ENCODE measurements around the gene SYNE4. TPM values are rescaled to one million over a fixed set of nuclear protein-coding genes. Genes with fewer than 3 reads are reported as not detected.
A peak's percentile ranks its signal among the peaks of the same experiment; 100 is the strongest.

Gene SYNE4
- polyA plus RNA-seq, 1 of the 3 experiments (the other 2 are of a cell fraction): 0.48 TPM

DNA sequence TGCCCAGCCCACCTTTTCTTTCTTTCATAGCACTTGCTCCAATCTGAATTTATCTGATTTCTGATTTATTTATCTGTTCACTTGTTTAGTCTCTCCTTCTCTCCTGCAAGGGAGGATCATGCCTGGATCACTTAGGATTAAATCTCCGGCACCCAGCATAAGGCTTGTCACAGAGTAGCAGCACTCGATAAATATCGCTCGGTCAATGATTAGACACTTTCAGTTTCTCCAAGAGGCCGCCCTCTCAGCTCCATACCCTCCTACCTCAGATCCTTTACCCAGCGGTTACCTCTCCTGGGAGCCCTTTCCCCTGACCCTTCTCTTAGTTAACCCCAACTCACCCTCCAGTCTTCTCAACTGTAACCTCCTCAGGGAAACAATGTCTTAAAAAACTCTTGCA lies 22.7 kb upstream of the SYNE4 start:
- peaks cover 2% of the 10 kb centered on the region for H3F3A ChIP-seq (replicated peaks; ENCODE audit: insufficient read depth)
- no peak overlapping the region for H3K9ac ChIP-seq
- H3K79me2 ChIP-seq (ENCODE audit: insufficient read depth): 0 out of 2 replicates have a peak, but pooled peaks cover 5% of the 10 kb centered on the region
- no peaks in the 10 kb centered on the region for H3K9me3 ChIP-seq
- H3K27ac ChIP-seq (ENCODE audit: low read depth in 2 of 2, low read length in 1 of 2): no peak overlapping the region
- WGBS (ENCODE audit: low lambda C conversion rate): 95% methylated on average over 6 of the region's 6 CpGs
- H4K20me1 ChIP-seq (ENCODE audit: insufficient read depth): no peaks in the 10 kb centered on the region
- no peak overlapping the region for H2AFZ ChIP-seq (ENCODE audit: low read depth)
- H3K27me3 ChIP-seq (ENCODE audit: insufficient read depth): no peaks in the 10 kb centered on the region
- TF ChIP-seq, protein P1, sequence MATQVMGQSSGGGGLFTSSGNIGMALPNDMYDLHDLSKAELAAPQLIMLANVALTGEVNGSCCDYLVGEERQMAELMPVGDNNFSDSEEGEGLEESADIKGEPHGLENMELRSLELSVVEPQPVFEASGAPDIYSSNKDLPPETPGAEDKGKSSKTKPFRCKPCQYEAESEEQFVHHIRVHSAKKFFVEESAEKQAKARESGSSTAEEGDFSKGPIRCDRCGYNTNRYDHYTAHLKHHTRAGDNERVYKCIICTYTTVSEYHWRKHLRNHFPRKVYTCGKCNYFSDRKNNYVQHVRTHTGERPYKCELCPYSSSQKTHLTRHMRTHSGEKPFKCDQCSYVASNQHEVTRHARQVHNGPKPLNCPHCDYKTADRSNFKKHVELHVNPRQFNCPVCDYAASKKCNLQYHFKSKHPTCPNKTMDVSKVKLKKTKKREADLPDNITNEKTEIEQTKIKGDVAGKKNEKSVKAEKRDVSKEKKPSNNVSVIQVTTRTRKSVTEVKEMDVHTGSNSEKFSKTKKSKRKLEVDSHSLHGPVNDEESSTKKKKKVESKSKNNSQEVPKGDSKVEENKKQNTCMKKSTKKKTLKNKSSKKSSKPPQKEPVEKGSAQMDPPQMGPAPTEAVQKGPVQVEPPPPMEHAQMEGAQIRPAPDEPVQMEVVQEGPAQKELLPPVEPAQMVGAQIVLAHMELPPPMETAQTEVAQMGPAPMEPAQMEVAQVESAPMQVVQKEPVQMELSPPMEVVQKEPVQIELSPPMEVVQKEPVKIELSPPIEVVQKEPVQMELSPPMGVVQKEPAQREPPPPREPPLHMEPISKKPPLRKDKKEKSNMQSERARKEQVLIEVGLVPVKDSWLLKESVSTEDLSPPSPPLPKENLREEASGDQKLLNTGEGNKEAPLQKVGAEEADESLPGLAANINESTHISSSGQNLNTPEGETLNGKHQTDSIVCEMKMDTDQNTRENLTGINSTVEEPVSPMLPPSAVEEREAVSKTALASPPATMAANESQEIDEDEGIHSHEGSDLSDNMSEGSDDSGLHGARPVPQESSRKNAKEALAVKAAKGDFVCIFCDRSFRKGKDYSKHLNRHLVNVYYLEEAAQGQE (IDR thresholded peaks at IDR 0.05; ENCODE audit: low read depth, low read length): no peak
- no peak for TF ChIP-seq RXRA (IDR thresholded peaks at IDR 0.05; ENCODE audit: borderline replicate concordance, low read depth)
- no peak for TF ChIP-seq RCOR1 (IDR thresholded peaks at IDR 0.05; ENCODE audit: low read length)
- no peak for TF ChIP-seq SIN3A (IDR thresholded peaks at IDR 0.05; ENCODE audit: borderline replicate concordance, low read depth, low read length)
- TF ChIP-seq, protein P2, sequence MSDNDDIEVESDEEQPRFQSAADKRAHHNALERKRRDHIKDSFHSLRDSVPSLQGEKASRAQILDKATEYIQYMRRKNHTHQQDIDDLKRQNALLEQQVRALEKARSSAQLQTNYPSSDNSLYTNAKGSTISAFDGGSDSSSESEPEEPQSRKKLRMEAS (IDR thresholded peaks at IDR 0.05; ENCODE audit: low read depth): no peak
- no peak for TF ChIP-seq JUND (IDR thresholded peaks at IDR 0.05)
- POLR2A ChIA-PET: no interaction called here
- H3K4me3 ChIP-seq (ENCODE audit: low read depth in 2 of 2, low read length in 1 of 2): peak overlapping the region in 1 of 2 experiments; percentile 86; a peak in 2 of 4 replicates
- CTCF ChIA-PET: interaction anchor here (1.7 kb wide), 1 partner anchor 23 kb away, joined by 5 read pairs; the partner anchor contains the start of genes THAP8 and WDR62
- H3K4me1 ChIP-seq (ENCODE audit: control insufficient read depth in 1 of 2, insufficient read depth in 2 of 2, low read depth in 1 of 2, low read length in 1 of 2): peaks cover 0 to 7% of the 10 kb centered on the region in 2 experiments; a peak in 1 of 4 replicates
- H3K4me2 ChIP-seq: peak overlapping the region; percentile 94
- H3K36me3 ChIP-seq (replicated peaks in 1 of 2; ENCODE audit: control insufficient read depth in 1 of 2, insufficient read depth in 2 of 2, low read length in 1 of 2): peaks cover 0 to 9% of the 10 kb centered on the region in 2 experiments
- H3K9me2 ChIP-seq: no peaks in the 10 kb centered on the region
- DNase-seq: no peak

DNA sequence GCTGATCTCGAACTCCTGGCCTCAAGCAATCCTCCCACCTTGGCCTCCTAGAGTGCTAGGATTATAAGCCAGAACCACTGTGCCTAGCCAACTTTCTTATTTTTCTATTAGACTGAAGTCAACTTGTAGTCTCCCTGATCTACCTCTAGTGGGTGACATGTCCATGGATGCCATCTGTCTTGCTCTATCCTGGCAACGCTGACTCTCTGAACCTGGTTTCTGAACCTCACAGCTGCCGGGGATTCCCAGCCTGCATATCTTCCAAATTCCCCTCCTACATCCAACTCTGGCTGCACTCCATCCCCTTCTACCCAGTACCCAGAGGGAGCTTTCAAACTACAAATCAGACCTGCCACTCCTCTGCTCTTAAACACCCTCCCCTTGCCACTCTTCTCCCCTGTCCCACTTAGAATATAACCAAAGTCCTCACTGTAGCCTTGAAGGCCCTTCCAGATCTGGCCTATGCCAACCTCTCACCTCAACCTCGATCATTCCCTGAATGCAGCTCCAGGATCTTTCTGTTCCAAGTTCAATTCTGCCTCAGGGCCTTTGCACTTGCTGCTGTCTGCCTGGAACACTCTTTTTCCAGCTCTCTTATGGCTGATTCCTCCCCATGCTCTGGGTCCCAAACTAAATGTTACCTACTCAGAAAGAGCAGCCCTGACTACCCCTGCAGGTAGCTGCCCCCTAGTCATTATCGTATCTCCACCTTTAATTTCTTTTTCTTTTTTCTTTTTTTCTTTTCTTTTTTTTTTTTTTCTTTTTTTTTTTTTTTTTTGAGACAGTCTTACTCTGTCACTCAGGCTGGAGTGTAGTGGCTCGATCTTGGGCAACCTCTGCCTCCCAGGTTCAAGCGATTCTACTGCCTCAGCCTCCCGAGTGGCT lies 21.9 kb upstream of the SYNE4 start:
- Histone ChIP-seq H3K9ac (no peak overlapping the region), H4K20me1 (ENCODE audit: insufficient read depth) (no peaks in the 10 kb centered on the region), H3K4me2 (no peak overlapping the region), H3K4me3 (ENCODE audit: low read depth in 2 of 2, low read length in 1 of 2) (no peak overlapping the region), H3K27ac (ENCODE audit: low read depth in 2 of 2, low read length in 1 of 2) (no peak overlapping the region), H3K79me2 (ENCODE audit: insufficient read depth) (0 out of 2 replicates have a peak, but pooled peaks cover 5% of the 10 kb centered on the region), H3K9me2 (no peaks in the 10 kb centered on the region), H3F3A (replicated peaks; ENCODE audit: insufficient read depth) (peaks cover 2% of the 10 kb centered on the region), H3K36me3 (replicated peaks in 1 of 2; ENCODE audit: control insufficient read depth in 1 of 2, insufficient read depth in 2 of 2, low read length in 1 of 2) (peaks cover 0 to 12% of the 10 kb centered on the region in 2 experiments), H3K27me3 (ENCODE audit: insufficient read depth) (no peaks in the 10 kb centered on the region), H2AFZ (ENCODE audit: low read depth) (no peak overlapping the region), H3K4me1 (ENCODE audit: control insufficient read depth in 1 of 2, insufficient read depth in 2 of 2, low read depth in 1 of 2, low read length in 1 of 2) (peaks cover 0 to 3% of the 10 kb centered on the region in 2 experiments; a peak in 1 of 4 replicates), H3K9me3 (no peaks in the 10 kb centered on the region)
- TF ChIP-seq, protein P3, sequence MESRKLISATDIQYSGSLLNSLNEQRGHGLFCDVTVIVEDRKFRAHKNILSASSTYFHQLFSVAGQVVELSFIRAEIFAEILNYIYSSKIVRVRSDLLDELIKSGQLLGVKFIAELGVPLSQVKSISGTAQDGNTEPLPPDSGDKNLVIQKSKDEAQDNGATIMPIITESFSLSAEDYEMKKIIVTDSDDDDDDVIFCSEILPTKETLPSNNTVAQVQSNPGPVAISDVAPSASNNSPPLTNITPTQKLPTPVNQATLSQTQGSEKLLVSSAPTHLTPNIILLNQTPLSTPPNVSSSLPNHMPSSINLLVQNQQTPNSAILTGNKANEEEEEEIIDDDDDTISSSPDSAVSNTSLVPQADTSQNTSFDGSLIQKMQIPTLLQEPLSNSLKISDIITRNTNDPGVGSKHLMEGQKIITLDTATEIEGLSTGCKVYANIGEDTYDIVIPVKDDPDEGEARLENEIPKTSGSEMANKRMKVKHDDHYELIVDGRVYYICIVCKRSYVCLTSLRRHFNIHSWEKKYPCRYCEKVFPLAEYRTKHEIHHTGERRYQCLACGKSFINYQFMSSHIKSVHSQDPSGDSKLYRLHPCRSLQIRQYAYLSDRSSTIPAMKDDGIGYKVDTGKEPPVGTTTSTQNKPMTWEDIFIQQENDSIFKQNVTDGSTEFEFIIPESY (IDR thresholded peaks at IDR 0.05; ENCODE audit: borderline replicate concordance, low read depth): no peak
- TF ChIP-seq RXRA (IDR thresholded peaks at IDR 0.05; ENCODE audit: borderline replicate concordance, low read depth): no peak
- no peak for TF ChIP-seq GATA2 (CRISPR knock-in tag; IDR thresholded peaks at IDR 0.05)
- no peak for TF ChIP-seq FOXJ3 (CRISPR knock-in tag; IDR thresholded peaks at IDR 0.05)
- no peak for TF ChIP-seq NFIC (IDR thresholded peaks at IDR 0.05; ENCODE audit: borderline replicate concordance)
- TF ChIP-seq, protein P4, sequence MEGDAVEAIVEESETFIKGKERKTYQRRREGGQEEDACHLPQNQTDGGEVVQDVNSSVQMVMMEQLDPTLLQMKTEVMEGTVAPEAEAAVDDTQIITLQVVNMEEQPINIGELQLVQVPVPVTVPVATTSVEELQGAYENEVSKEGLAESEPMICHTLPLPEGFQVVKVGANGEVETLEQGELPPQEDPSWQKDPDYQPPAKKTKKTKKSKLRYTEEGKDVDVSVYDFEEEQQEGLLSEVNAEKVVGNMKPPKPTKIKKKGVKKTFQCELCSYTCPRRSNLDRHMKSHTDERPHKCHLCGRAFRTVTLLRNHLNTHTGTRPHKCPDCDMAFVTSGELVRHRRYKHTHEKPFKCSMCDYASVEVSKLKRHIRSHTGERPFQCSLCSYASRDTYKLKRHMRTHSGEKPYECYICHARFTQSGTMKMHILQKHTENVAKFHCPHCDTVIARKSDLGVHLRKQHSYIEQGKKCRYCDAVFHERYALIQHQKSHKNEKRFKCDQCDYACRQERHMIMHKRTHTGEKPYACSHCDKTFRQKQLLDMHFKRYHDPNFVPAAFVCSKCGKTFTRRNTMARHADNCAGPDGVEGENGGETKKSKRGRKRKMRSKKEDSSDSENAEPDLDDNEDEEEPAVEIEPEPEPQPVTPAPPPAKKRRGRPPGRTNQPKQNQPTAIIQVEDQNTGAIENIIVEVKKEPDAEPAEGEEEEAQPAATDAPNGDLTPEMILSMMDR (IDR thresholded peaks at IDR 0.05): peak; percentile 7; the same call in 1 of the 2 replicates
- TF ChIP-seq, protein P2 (IDR thresholded peaks at IDR 0.05; ENCODE audit: low read depth): no peak
- TF ChIP-seq ELF1 (IDR thresholded peaks at IDR 0.05): no peak
- TF ChIP-seq POLR2AphosphoS5 (IDR thresholded peaks at IDR 0.05; ENCODE audit: low read depth, low read length): no peak
- peak; percentile 24; the same call in 1 of the 2 replicates for TF ChIP-seq RAD21 (IDR thresholded peaks at IDR 0.05; ENCODE audit: low read length)
- TF ChIP-seq TEAD4 (IDR thresholded peaks at IDR 0.05; ENCODE audit: borderline replicate concordance, insufficient read depth): no peak
- CTCF ChIA-PET: interaction anchor here (1.3 to 1.5 kb wide), 2 partner anchors 16 to 36 kb away, joined by 3 read pairs; partner anchors contain the start of genes ALKBH6 and SDHAF1
- DNase-seq: peak; percentile 34
- POLR2A ChIA-PET: no interaction called here
- WGBS (ENCODE audit: low lambda C conversion rate): 89% methylated on average over 8 of the region's 8 CpGs
